Subcutaneous abdominal adipose tissue (tissue), 5 donors: Measurements from ENCODE around the gene ERICH6.

ENCODE experiments used
- H3K27ac ChIP-seq: one replicate; pipeline ENCODE4 v1.7.0; 2013; ENCODE audit warnings: low read depth, mild to moderate bottlenecking, inconsistent platforms, low read length, moderate library complexity
- H3K27me3 ChIP-seq, 5 donors: one replicate each; pipeline ENCODE4 v1.7.0; 2013; ENCODE audit warnings: low read length in 5 of 5, inconsistent platforms in 1 of 5; ENCODE audit not compliant: control insufficient read depth in 5 of 5, insufficient read depth in 4 of 5
- H3K36me3 ChIP-seq, 5 donors: one replicate each; pipeline ENCODE4 v1.7.0; 2013; ENCODE audit warnings: low read length in 5 of 5; ENCODE audit not compliant: control insufficient read depth in 5 of 5, insufficient read depth in 5 of 5
- H3K4me1 ChIP-seq, 5 donors: one replicate each; pipeline ENCODE4 v1.7.0; 2013; ENCODE audit warnings: low read length in 5 of 5, mild to moderate bottlenecking in 3 of 5, moderate library complexity in 1 of 5; ENCODE audit not compliant: control insufficient read depth in 5 of 5, insufficient read depth in 5 of 5
- H3K4me3 ChIP-seq, 5 donors: one replicate each; pipeline ENCODE4 v1.7.0; 2013; ENCODE audit warnings: low read length in 5 of 5, low read depth in 1 of 5
- H3K9ac ChIP-seq, 5 donors: one replicate each; pipeline ENCODE4 v1.7.0; 2013; ENCODE audit warnings: low read length in 5 of 5, mild to moderate bottlenecking in 4 of 5, moderate library complexity in 3 of 5
- H3K9me3 ChIP-seq, 5 donors: one replicate each; pipeline ENCODE4 v1.7.0; 2013; ENCODE audit warnings: low read length in 5 of 5; ENCODE audit not compliant: control insufficient read depth in 5 of 5
- donor health status: healthy.
- donor health status: healthy.
- donor health status: healthy.
- donor health status: healthy.
- donor health status: healthy.

The ERICH6 gene

DNA sequence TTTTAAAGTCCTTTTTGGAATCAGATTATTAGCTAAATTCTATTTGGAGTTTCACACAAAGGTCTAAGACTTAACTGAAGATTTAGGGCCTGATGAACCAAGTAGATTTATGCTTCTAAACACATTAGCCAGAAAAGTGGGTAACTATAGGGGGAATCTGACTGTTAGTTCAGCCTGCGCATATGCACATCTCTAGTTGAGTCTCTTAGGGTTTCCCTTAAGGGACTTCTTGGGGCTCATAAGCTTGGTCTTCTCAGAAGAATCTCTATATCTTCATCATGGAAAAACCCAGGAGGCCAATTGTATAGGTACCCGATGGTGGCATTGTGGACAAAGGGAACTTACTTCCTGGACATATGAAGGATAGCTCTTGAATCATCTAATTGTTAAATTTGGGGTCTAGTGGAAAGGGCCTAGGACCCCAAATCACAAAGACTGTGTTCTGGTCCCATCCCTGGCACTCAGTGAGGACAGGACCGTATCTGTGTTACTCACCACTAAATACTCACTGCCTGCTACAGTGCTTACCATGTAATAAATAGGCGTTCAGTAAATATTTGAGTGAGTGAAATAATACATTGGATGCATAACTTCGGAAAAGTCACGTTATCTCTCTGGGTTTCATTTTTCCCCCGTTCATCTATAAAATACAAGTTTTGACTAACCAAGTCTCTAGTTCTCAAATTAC lies 83.6 kb downstream of the ERICH6 start:
- Histone ChIP-seq H3K4me3 (no peak overlapping the region), H3K27ac (no peak overlapping the region), H3K9me3 (no peaks in the 10 kb centered on the region), H3K4me1 (no peaks in the 10 kb centered on the region), H3K36me3 (peaks cover 0 to 10% (median 3%) of the 10 kb centered on the region in 5 donors), H3K9ac (no peak overlapping the region), H3K27me3 (no peaks in the 10 kb centered on the region)

DNA sequence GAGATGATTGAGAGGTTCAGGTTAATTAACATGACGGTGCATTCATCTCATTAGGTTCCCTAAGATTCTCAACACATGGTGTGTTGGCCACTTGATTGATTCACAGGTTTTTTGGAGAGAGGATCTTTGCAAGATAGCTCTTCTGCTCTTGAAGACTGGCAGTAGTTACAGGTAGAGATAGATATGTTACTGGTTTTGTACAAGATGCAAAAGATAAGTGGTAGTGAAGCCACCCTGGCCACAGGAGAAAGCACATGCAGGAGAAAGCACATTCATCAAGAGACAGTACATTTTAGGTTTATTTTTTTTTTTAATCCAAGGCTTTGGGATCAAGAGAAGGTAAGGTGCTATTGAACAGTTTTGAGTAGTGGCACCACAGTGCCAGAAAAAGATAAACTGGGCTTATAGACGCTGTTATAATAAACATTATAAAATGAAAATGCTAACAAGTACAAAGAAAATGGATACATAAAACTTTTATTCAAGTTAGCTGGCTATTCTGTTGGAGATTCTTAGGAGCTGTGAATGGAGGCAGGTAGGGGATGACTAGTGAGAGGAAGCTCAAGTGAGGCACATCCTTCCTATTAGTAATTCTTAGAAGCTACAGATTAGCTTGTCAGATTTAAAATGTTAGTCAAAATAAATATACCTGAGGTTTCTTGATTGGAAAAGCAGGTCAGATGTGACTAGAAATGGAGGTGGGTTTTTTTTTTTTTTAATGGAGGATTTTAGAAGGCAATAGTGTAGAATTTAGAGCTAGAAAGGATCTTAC lies 89.8 kb downstream of the ERICH6 start:
- Histone ChIP-seq H3K27me3 (no peaks in the 10 kb centered on the region), H3K9me3 (no peaks in the 10 kb centered on the region), H3K27ac (no peak overlapping the region), H3K9ac (no peak overlapping the region), H3K4me3 (no peak overlapping the region), H3K36me3 (peaks cover 0 to 12% (median 0%) of the 10 kb centered on the region in 5 donors), H3K4me1 (no peaks in the 10 kb centered on the region)

GRCh38 chr3:150613034-150613433 lies 90.7 kb downstream of the ERICH6 start:
- Histone ChIP-seq H3K4me1 (no peaks in the 10 kb centered on the region), H3K36me3 (peaks cover 0 to 12% (median 0%) of the 10 kb centered on the region in 5 donors), H3K9me3 (no peaks in the 10 kb centered on the region), H3K27ac (no peak overlapping the region), H3K27me3 (no peaks in the 10 kb centered on the region), H3K9ac (no peak overlapping the region), H3K4me3 (no peak overlapping the region)

DNA sequence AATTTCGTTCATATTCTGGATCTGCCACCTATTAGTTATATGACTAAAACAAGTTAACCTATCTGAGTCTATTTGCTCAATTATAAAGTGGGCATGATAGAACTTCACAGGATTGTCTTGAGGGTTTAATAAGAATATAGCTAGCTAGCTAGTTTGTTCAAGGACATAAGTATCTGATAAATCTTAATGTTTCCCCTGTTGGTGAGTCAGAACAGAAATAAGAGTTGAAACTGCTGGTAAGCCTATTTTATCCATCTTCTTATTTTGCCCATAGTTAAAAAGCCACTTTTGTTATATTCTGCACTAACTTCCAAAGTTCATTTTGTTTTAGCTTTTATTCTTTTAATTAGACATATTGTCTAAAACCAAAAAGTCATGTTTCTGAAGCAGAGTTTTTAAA lies 91.2 kb downstream of the ERICH6 start:
- Histone ChIP-seq H3K9ac (no peak overlapping the region), H3K4me3 (no peak overlapping the region), H3K27me3 (no peaks in the 10 kb centered on the region), H3K36me3 (peaks cover 0 to 12% (median 0%) of the 10 kb centered on the region in 5 donors), H3K27ac (no peak overlapping the region), H3K4me1 (peaks cover 0 to 4% (median 0%) of the 10 kb centered on the region in 5 donors), H3K9me3 (no peaks in the 10 kb centered on the region)

DNA sequence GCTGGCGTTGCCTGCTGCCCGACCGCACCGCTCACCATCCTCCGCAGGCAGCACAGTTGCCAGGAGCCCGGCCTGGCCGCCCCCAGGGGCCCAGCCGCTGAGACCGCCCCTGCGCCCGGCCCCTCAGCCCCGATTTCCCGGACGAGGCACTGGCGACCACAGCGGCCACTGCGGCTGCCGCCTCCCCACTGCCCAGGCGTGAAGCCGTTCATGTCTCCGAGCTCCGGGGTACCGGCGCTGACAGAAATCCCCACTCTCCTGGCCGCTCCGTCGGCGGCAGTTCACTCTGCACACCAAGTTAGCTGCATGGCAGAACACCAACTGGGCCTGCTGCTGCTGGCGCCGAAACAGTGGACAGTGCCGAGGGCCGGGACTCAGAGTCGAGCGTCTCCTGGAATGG lies 92.1 kb downstream of the ERICH6 start:
- Histone ChIP-seq H3K9me3 (no peaks in the 10 kb centered on the region), H3K9ac (no peak overlapping the region), H3K4me3 (no peak overlapping the region), H3K4me1 (peaks cover 0 to 8% (median 0%) of the 10 kb centered on the region in 5 donors), H3K27me3 (no peaks in the 10 kb centered on the region), H3K36me3 (peaks cover 0 to 12% (median 0%) of the 10 kb centered on the region in 5 donors), H3K27ac (no peak overlapping the region)

DNA sequence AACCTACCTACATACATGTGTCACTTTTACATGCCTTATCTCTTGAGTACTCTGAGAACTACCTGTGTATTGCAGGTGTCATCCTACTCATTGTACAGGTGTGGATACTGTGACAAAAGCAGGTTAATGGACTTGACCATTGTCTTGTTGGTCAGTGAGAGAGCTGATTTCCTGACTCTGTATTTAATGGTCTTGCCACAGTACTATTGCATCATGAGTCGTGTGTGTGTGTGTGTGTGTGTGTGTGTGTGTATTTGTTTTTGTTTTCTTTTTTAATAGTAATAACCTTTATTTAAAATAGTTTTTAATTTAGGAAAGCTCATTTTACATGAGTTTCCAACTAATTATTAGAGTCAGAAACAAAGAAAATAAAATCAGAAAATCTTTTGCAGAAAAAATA lies 92.9 kb downstream of the ERICH6 start:
- Histone ChIP-seq H3K9ac (no peak overlapping the region), H3K9me3 (no peaks in the 10 kb centered on the region), H3K4me1 (peaks cover 0 to 8% (median 0%) of the 10 kb centered on the region in 5 donors), H3K36me3 (peaks cover 0 to 12% (median 0%) of the 10 kb centered on the region in 5 donors), H3K27me3 (no peaks in the 10 kb centered on the region), H3K27ac (no peak overlapping the region), H3K4me3 (no peak overlapping the region)

- Histone ChIP-seq H3K36me3 (peaks cover 0 to 12% (median 0%) of the 10 kb centered on the region in 5 donors), H3K9me3 (no peaks in the 10 kb centered on the region), H3K4me3 (no peak overlapping the region), H3K4me1 (peaks cover 0 to 8% (median 2%) of the 10 kb centered on the region in 5 donors), H3K27me3 (no peaks in the 10 kb centered on the region), H3K27ac (no peak overlapping the region), H3K9ac (no peak overlapping the region)
Measured at GRCh38 chr3:150609988-150610387, 93.7 kb downstream of the ERICH6 start.
